ENCODE results near the gene FOSL2. TPM values are rescaled to one million over a fixed set of nuclear protein-coding genes. Genes with fewer than 3 reads are reported as not detected.

FOSL2 gene
- total RNA-seq, 1 donor from 2014 or later = 82.6 TPM

DNA sequence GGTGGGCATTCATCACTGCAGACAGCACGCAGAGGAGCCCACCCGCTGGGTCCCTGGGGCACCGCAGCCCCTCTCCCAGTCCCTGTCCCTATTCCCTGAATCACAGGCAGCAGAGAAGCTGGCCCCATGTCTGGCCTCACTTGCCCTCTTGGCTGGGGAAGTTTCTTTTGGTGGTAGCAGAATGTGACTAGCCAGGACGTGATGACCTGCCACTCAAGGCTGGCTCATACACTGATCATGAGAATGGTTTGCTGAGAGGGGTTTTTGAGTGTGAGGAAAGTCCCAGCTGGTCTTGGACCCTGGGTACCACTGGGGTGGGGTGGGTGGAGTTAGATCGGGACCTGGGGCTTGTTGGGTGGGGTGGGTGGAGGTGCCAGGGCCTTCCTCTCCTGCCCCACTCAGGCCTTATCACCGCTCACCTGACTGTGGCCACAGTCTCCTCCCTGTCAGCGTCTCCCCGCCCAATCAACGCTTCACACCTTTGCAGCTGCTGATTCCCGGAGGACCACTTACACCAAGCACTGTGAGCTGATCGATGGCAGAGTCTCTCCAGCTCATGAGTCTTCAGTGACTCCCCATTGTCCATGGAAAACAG is 28.9 kb upstream of the FOSL2 start:
- no peaks in the 10 kb centered on the region for H3K27me3 Mint-ChIP-seq (ENCODE audit: unreplicated experiment)
- TF ChIP-seq, protein P1, sequence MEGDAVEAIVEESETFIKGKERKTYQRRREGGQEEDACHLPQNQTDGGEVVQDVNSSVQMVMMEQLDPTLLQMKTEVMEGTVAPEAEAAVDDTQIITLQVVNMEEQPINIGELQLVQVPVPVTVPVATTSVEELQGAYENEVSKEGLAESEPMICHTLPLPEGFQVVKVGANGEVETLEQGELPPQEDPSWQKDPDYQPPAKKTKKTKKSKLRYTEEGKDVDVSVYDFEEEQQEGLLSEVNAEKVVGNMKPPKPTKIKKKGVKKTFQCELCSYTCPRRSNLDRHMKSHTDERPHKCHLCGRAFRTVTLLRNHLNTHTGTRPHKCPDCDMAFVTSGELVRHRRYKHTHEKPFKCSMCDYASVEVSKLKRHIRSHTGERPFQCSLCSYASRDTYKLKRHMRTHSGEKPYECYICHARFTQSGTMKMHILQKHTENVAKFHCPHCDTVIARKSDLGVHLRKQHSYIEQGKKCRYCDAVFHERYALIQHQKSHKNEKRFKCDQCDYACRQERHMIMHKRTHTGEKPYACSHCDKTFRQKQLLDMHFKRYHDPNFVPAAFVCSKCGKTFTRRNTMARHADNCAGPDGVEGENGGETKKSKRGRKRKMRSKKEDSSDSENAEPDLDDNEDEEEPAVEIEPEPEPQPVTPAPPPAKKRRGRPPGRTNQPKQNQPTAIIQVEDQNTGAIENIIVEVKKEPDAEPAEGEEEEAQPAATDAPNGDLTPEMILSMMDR (IDR thresholded peaks at IDR 0.05) = no peak
- peaks cover 45% of the 10 kb centered on the region for H3K4me1 Mint-ChIP-seq (ENCODE audit: unreplicated experiment)
- H3K36me3 Mint-ChIP-seq (ENCODE audit: unreplicated experiment) = no peaks in the 10 kb centered on the region
- no peaks in the 10 kb centered on the region for H3K9me3 Mint-ChIP-seq (ENCODE audit: unreplicated experiment)
- DNase-seq (ENCODE audit: extremely low spot score, unreplicated experiment) = no peak
- no peak overlapping the region for H3K27ac Mint-ChIP-seq (ENCODE audit: unreplicated experiment)
- H3K4me3 Mint-ChIP-seq (ENCODE audit: unreplicated experiment) = no peak overlapping the region

DNA sequence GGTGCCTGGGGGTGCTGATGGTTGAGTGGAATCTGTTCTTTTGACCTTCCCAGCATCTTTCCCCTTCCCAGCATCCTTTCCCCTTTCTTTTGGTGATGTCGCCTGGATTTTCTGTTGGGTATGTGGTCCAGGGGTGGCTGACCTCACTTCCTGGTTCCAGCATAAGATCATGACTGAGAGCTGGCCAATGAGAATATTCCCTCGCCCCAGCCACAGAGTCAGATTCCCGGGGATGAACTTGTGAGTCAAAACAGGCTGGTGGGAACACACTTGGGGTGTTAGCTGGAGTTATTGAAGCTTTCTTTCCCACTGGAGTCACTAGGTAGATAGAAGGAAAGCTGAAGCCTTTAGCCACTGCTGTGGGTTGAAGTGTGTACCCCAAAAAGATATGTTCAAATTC is 28.0 kb upstream of the FOSL2 start:
- Mint-ChIP-seq H3K27me3 (ENCODE audit: unreplicated experiment) (no peaks in the 10 kb centered on the region), H3K4me1 (ENCODE audit: unreplicated experiment) (peaks cover 38% of the 10 kb centered on the region), H3K4me3 (ENCODE audit: unreplicated experiment) (no peak overlapping the region), H3K36me3 (ENCODE audit: unreplicated experiment) (no peaks in the 10 kb centered on the region), H3K9me3 (ENCODE audit: unreplicated experiment) (no peaks in the 10 kb centered on the region), H3K27ac (ENCODE audit: unreplicated experiment) (no peak overlapping the region)
- no peak for DNase-seq (ENCODE audit: extremely low spot score, unreplicated experiment)
- TF ChIP-seq, protein P1 (IDR thresholded peaks at IDR 0.05) = no peak

DNA sequence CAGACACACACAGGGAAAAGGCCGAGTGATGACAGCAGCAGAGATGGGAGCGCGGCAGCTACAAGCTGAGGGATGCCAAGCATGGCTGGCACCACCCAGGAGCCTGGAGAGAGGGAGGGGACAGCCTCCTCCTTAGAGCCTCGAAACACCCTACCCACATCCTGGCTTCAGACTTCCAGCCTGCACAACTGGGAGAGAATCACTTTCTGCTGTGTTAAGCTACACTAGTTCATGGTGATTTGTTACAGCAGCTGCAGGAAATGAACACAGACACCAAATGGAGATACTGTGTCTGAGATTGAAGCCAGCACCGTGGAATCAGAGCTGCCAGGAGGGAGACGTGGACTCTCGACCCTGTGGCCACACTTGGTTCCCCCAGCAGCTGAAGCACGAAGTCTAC is 27.5 kb upstream of the FOSL2 start:
- no peak overlapping the region for H3K4me3 Mint-ChIP-seq (ENCODE audit: unreplicated experiment)
- DNase-seq (ENCODE audit: extremely low spot score, unreplicated experiment) = no peak
- H3K9me3 Mint-ChIP-seq (ENCODE audit: unreplicated experiment) = no peaks in the 10 kb centered on the region
- no peak overlapping the region for H3K27ac Mint-ChIP-seq (ENCODE audit: unreplicated experiment)
- TF ChIP-seq, protein P1 (IDR thresholded peaks at IDR 0.05) = no peak
- H3K36me3 Mint-ChIP-seq (ENCODE audit: unreplicated experiment) = no peaks in the 10 kb centered on the region
- no peaks in the 10 kb centered on the region for H3K27me3 Mint-ChIP-seq (ENCODE audit: unreplicated experiment)
- peaks cover 36% of the 10 kb centered on the region for H3K4me1 Mint-ChIP-seq (ENCODE audit: unreplicated experiment)

DNA sequence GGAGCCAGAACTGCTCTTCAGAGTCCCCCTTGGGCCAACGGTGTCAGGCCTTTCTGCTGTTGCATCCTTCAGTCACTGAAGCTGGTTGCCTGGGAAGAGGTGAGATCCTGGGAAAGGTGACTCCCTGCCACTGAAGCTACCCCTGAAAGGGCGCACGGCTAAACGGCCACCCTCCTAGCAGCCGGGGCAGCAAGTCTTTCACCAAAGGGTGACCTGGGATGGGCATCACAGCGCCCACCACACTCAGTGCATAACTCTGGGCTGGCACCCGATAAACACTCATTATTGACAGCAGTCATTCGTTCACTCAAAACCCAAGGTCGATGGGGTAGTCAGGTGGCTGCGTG is 26.5 kb upstream of the FOSL2 start:
- Mint-ChIP-seq H3K36me3 (ENCODE audit: unreplicated experiment) (no peaks in the 10 kb centered on the region), H3K27me3 (ENCODE audit: unreplicated experiment) (no peaks in the 10 kb centered on the region), H3K4me3 (ENCODE audit: unreplicated experiment) (no peak overlapping the region), H3K27ac (ENCODE audit: unreplicated experiment) (no peak overlapping the region), H3K4me1 (ENCODE audit: unreplicated experiment) (peaks cover 31% of the 10 kb centered on the region), H3K9me3 (ENCODE audit: unreplicated experiment) (no peaks in the 10 kb centered on the region)
- no peak for DNase-seq (ENCODE audit: extremely low spot score, unreplicated experiment)
- TF ChIP-seq, protein P1 (IDR thresholded peaks at IDR 0.05) = no peak

DNA sequence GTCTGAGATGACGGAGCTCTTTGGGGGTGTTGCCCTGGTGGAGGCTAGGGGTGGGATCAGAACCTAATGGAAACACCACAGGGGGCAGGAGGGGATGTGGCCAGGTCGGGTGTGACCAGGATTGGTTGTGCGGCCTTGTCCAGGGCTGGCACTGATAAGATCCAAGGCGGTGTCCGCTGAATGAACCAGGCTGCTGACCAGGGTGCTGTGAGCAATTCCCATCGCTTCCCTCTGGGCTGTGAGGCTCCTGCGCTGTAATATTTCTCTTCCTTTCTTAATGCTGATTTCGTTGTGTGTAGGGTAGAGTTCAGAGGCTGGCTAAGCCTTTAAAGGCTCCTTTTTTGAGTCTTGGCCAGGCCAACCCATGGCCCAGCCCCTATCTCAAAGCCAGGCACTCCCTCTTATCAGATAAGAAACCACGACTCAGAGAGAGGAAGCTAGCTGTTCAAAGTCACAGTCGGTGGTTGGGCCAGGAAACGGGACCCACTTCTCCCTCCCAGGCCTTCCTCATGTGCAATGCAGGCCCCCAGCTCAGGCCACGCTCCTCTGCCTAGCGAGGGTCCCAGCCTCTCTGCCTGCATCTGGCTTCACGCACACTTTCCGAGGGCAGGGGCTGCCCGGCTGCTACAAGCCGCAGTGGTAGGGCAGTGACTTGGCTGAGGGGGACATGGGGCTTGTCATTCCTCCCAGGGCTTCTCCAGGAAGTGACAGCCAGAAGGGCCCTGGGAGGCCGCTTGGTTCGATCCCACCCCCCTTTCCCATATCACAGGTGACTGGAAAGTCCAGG is 26.0 kb upstream of the FOSL2 start:
- TF ChIP-seq, protein P1 (IDR thresholded peaks at IDR 0.05) = no peak
- Mint-ChIP-seq H3K4me3 (ENCODE audit: unreplicated experiment) (no peak overlapping the region), H3K27me3 (ENCODE audit: unreplicated experiment) (no peaks in the 10 kb centered on the region), H3K36me3 (ENCODE audit: unreplicated experiment) (no peaks in the 10 kb centered on the region), H3K4me1 (ENCODE audit: unreplicated experiment) (peaks cover 26% of the 10 kb centered on the region), H3K27ac (ENCODE audit: unreplicated experiment) (no peak overlapping the region), H3K9me3 (ENCODE audit: unreplicated experiment) (no peaks in the 10 kb centered on the region)
- no peak for DNase-seq (ENCODE audit: extremely low spot score, unreplicated experiment)

Data from osteocyte (in vitro differentiated cells).